Ascending aorta (tissue), 2 donors: ENCODE data around the gene CSF1R. TPM values are rescaled to one million over a fixed set of nuclear protein-coding genes. Genes with fewer than 3 reads are reported as not detected.

Experiments used
- DNase-seq, 2 donors: peaks; one replicate each; pipeline ENCODE4 v3.0.0-alpha.2; 2019; ENCODE audit warnings: low spot score in 2 of 2
- H3K27ac ChIP-seq, 2 donors: fragments of 200-600 bp; sonication (generic); one replicate each; pipeline ENCODE4 v1.5.1; 2016 to 2017; ENCODE audit warnings: mild to moderate bottlenecking in 1 of 2
- H3K27me3 ChIP-seq: fragments of 200-600 bp; sonication (generic); one replicate; pipeline ENCODE4 v1.5.1; 2017
- H3K36me3 ChIP-seq, 2 donors: fragments of 200-600 bp; sonication (generic); one replicate each; pipeline ENCODE4 v1.5.1; 2016
- H3K4me1 ChIP-seq, 2 donors: fragments of 200-600 bp; sonication (generic); one replicate each; pipeline ENCODE4 v1.5.1; 2016 to 2017; ENCODE audit warnings: mild to moderate bottlenecking in 1 of 2
- H3K4me3 ChIP-seq, 2 donors: fragments of 200-600 bp; sonication (generic); one replicate each; pipeline ENCODE4 v1.5.1; 2016 to 2017; ENCODE audit warnings: mild to moderate bottlenecking in 1 of 2
- H3K9me3 ChIP-seq, 2 donors: fragments of 200-600 bp; sonication (generic); one replicate each; pipeline ENCODE4 v1.5.1; 2016
- intact Hi-C: fragments of 100-400 bp; cut with DNase I; formaldehyde crosslinking; loops from one replicate; pipeline ENCODE4 v1.15.1; 2023
- total RNA-seq: library from RNA; depleted of rRNA; stranded (reverse); fragments of >200 nt; gene quantifications from one replicate; pipeline ENCODE4 v1.1.0, GENCODE V29; 2016
- TF ChIP-seq, protein P1 (sequence below), 3 experiments: fragments of 200-600 bp in 2 of 3; fragments of 450-650 bp in 1 of 3; sonication (generic) in 2 of 3; IDR thresholded peaks; one replicate each; pipeline ENCODE4 v1.5.1; 2016 to 2019; ENCODE audit warnings: antibody characterized with exemption in 3 of 3, mild to moderate bottlenecking in 1 of 3, moderate library complexity in 1 of 3

The CSF1R gene
- total RNA-seq, 1 donor from 2014 or later, result 70.9 TPM

DNA sequence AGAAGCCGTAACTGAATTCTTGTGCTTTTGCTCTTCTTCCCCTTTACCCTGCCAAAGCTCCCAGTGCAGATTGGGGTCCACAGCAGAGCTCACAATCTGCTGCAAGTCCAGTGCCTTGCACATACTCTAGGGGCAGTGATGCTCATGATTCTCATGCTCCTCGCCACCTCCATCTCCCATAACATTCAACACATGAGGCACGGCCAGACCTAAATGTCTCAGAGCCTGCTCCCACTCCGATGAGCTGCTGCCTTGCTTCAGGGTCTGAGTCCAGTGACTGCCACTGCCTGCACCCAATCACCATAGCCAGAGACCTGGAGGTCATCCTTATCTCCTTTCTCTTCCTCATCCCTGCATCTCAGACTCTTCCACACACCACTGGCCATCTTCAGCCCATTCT, 10.5 kb downstream of the CSF1R start:
- Histone ChIP-seq H3K27me3 (no peaks in the 10 kb centered on the region), H3K36me3 (no peaks in the 10 kb centered on the region), H3K27ac (no peak overlapping the region), H3K4me1 (no peaks in the 10 kb centered on the region), H3K4me3 (no peak overlapping the region), H3K9me3 (no peaks in the 10 kb centered on the region)
- DNase-seq, result peak in 1 of 2 donors; percentile 56
- intact Hi-C loops, result no loop called here
- TF ChIP-seq, protein P1, sequence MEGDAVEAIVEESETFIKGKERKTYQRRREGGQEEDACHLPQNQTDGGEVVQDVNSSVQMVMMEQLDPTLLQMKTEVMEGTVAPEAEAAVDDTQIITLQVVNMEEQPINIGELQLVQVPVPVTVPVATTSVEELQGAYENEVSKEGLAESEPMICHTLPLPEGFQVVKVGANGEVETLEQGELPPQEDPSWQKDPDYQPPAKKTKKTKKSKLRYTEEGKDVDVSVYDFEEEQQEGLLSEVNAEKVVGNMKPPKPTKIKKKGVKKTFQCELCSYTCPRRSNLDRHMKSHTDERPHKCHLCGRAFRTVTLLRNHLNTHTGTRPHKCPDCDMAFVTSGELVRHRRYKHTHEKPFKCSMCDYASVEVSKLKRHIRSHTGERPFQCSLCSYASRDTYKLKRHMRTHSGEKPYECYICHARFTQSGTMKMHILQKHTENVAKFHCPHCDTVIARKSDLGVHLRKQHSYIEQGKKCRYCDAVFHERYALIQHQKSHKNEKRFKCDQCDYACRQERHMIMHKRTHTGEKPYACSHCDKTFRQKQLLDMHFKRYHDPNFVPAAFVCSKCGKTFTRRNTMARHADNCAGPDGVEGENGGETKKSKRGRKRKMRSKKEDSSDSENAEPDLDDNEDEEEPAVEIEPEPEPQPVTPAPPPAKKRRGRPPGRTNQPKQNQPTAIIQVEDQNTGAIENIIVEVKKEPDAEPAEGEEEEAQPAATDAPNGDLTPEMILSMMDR (IDR thresholded peaks at IDR 0.05), result no peak

DNA sequence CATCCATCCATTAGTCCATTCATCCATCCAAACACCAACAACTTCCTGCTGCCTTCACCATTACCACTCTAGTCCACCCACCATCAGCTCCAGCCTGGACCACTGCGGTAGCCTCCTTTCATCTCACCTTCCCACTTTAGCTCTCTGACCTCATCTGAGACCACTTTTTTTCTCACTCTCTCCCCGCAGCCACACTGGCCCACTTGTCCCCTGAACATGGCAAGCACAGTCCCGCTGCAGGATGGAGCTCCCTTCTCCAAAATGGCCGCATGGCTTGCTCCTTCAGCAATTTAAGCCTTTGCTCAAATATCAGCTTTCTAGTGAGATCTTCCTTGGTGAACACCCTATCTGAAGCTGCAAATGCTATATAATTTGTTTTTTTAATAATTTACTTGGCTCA, 11.1 kb downstream of the CSF1R start:
- intact Hi-C loops, result no loop called here
- Histone ChIP-seq H3K9me3 (no peaks in the 10 kb centered on the region), H3K4me1 (no peaks in the 10 kb centered on the region), H3K4me3 (no peak overlapping the region), H3K27ac (no peak overlapping the region), H3K27me3 (no peaks in the 10 kb centered on the region), H3K36me3 (no peaks in the 10 kb centered on the region)
- DNase-seq, result no peak
- TF ChIP-seq, protein P1 (IDR thresholded peaks at IDR 0.05), result no peak

DNA sequence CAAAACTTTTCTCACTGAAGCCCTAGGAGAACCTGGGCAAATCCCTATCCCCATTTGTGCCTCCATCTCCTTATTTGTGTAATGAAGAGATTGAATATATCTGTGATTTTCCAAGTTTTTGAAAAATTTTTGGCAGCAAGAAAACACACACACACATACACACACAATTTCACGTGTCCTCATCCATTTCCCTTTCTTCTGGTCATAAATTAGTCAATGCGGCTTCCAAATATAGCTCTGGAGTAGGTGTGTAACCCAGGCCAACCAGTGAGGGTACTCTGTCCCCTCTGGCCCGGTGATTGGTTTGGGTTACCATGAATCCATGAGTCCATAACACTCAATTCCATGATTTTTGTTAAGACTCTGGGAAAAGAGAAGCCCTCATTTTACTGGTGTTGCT, 12.7 kb downstream of the CSF1R start:
- Histone ChIP-seq H3K36me3 (no peaks in the 10 kb centered on the region), H3K4me3 (no peak overlapping the region), H3K9me3 (no peaks in the 10 kb centered on the region), H3K4me1 (no peaks in the 10 kb centered on the region), H3K27me3 (no peaks in the 10 kb centered on the region), H3K27ac (no peak overlapping the region)
- no peak for DNase-seq
- intact Hi-C loops, result no loop called here
- TF ChIP-seq, protein P1 (IDR thresholded peaks at IDR 0.05), result no peak

DNA sequence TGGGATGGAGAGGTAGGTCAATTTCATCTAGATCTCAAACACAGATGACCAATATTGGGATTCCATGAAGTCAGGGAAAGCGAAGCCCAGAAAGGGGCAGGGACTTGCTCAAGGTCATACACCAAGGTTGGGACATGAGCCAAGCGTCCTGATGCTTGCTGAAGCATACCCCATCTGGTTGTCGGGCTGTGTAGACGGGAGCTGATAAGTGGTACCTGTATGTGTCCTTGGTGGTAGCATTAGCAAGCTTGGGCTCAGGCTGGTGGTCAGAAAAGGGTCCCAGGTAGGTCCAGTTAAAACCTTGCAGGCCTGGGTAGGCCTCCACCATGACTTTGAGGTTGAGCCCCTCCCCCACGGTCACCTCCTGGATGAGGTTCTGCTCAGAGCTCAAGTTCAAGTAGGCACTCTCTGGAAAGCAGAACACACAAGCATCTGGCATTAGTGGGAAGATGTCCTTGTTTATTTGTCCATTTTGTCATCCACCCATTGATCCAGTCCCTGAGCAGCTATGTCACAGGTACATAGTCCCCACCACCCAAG, 13.2 kb downstream of the CSF1R start:
- Histone ChIP-seq H3K27me3 (no peaks in the 10 kb centered on the region), H3K27ac (no peak overlapping the region), H3K4me3 (no peak overlapping the region), H3K36me3 (no peaks in the 10 kb centered on the region), H3K4me1 (no peaks in the 10 kb centered on the region), H3K9me3 (no peaks in the 10 kb centered on the region)
- intact Hi-C loops, result no loop called here
- DNase-seq, result peak in 1 of 2 donors; percentile 61
- TF ChIP-seq, protein P1 (IDR thresholded peaks at IDR 0.05), result no peak

DNA sequence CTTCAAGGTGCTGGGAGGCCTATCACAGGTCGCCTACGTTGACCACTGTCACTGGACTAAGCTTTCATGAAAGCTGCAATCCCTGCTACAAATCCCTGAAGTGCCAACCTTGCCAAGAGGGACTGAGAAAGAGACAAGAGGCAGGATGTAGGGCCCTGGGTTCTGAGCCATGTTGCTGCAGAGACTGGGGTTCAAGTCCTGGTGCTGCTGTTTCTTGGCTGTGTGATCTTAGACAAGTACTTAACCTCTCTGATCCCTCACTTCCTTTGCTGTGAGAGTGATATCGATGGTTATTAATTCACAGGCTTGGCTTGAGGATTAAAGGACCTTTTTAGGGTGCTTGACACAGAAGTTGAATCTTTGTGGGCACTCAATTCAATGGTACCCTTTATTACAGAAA, 15.5 kb downstream of the CSF1R start:
- no peaks in the 10 kb centered on the region for H3K9me3 ChIP-seq
- intact Hi-C loops, result no loop called here
- no peak for DNase-seq

More for the DNA sequence above, 15.5 kb downstream of the CSF1R start:
- Histone ChIP-seq H3K4me3 (no peak overlapping the region), H3K36me3 (peaks cover 0 to 3% of the 10 kb centered on the region in 2 donors), H3K27me3 (no peaks in the 10 kb centered on the region), H3K27ac (no peak overlapping the region), H3K4me1 (no peaks in the 10 kb centered on the region)
- TF ChIP-seq, protein P1 (IDR thresholded peaks at IDR 0.05), result no peak
